Left lung (tissue), 10 donors: Measurements from ENCODE around the gene SPATS2. TPM values are rescaled to one million over a fixed set of nuclear protein-coding genes. Genes with fewer than 3 reads are reported as not detected.

ENCODE experiments used
- ATAC-seq: fragments of 200-7000 bp; cut with Tn5 transposase; one replicate; pipeline ENCODE4 v1.9.1; 2020; ENCODE audit warnings: moderate library complexity
- DNase-seq, 4 donors: peaks; one replicate each; pipeline ENCODE4 v3.0.0-alpha.2; 2013 to 2020
- H3K27ac ChIP-seq, 2 donors: fragments of 200-600 bp; sonication (generic) in 1 of 2; one replicate each; pipeline versions ENCODE4 v1.5.0 to v1.8.0; 2020 to 2021
- H3K27me3 ChIP-seq, 2 donors: fragments of 200-600 bp; sonication (generic) in 1 of 2; one replicate each; pipeline versions ENCODE4 v1.5.0 to v1.8.0; 2020 to 2021
- H3K36me3 ChIP-seq, 2 donors: fragments of 200-600 bp; sonication (generic) in 1 of 2; one replicate each; pipeline versions ENCODE4 v1.5.0 to v1.8.0; 2020 to 2021
- H3K4me1 ChIP-seq, 2 donors: fragments of 200-600 bp; one replicate each; pipeline ENCODE4 v1.8.0; 2021
- H3K4me3 ChIP-seq, 2 donors: fragments of 200-600 bp; sonication (generic) in 1 of 2; one replicate each; pipeline versions ENCODE4 v1.5.0 to v1.8.0; 2020 to 2021; ENCODE audit warnings: mild to moderate bottlenecking in 1 of 2
- H3K9me3 ChIP-seq, 2 donors: fragments of 200-600 bp; sonication (generic) in 1 of 2; one replicate each; pipeline versions ENCODE4 v1.5.0 to v1.8.0; 2020 to 2021
- intact Hi-C, 2 donors: fragments of 100-400 bp; cut with DNase I; formaldehyde crosslinking; loops; one replicate each; pipeline versions ENCODE4 v1.11.2 to v1.14.2; 2022
- polyA plus RNA-seq, 6 donors: library from polyadenylated mRNA; unstranded; fragments of 120-200 nt; gene quantifications; one replicate each; pipeline ENCODE4 v1.2.1, GENCODE V29; 2013; ENCODE audit not compliant: insufficient read length in 6 of 6
- total RNA-seq, 2 donors: library from RNA; stranded (reverse); fragmentation: NEBNext Ultra II Directional; extraction: Animal tissue kit (Norgen Biotek cat#: 25700); gene quantifications; one replicate each; pipeline ENCODE4 v1.2.1, GENCODE V29; 2021
- TF ChIP-seq, protein P1 (sequence below), 2 donors: fragments of 200-600 bp; sonication (generic) in 1 of 2; IDR thresholded peaks; one replicate each; pipeline versions ENCODE4 v1.5.0 to v1.8.0; 2021; ENCODE audit warnings: antibody characterized with exemption in 2 of 2
- donor health status: DM: no; HTN: yes; CAD: no.
- donor health status: DM: no; HTN: no; CAD: no.

Gene SPATS2
- total and polyA plus RNA-seq, 8 donors: 14.6 to 77.0 (median 67.7) TPM

DNA sequence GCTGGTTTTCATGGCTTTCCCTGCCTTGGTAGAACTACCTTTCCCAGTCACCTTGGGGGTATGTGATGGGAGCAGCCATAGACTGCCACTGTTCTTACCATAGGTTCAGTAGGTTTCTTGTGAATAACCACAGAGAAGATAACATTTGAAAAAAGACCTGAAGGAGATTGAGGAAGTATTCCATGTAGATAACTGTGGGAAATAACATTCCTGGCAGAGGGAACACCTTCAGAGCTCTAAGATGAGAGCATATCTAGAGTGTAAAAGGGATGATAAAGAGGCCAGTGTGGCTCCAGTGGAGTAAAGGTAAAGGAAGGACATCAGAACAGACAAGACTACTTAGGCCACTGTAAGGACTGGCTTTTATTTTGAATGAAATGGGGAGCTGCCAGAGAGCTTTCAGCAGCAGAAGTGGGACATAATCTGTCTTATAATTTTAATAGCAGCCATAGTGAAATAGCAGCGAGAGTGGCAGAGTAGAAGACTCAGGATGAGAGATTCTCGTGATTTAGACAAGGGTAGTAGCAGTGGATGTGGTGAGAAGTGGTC is 88.9 kb downstream of the SPATS2 start:
- ATAC-seq (no peak), DNase-seq (no peak)
- H3K4me1 ChIP-seq: no peaks in the 10 kb centered on the region
- TF ChIP-seq, protein P1, sequence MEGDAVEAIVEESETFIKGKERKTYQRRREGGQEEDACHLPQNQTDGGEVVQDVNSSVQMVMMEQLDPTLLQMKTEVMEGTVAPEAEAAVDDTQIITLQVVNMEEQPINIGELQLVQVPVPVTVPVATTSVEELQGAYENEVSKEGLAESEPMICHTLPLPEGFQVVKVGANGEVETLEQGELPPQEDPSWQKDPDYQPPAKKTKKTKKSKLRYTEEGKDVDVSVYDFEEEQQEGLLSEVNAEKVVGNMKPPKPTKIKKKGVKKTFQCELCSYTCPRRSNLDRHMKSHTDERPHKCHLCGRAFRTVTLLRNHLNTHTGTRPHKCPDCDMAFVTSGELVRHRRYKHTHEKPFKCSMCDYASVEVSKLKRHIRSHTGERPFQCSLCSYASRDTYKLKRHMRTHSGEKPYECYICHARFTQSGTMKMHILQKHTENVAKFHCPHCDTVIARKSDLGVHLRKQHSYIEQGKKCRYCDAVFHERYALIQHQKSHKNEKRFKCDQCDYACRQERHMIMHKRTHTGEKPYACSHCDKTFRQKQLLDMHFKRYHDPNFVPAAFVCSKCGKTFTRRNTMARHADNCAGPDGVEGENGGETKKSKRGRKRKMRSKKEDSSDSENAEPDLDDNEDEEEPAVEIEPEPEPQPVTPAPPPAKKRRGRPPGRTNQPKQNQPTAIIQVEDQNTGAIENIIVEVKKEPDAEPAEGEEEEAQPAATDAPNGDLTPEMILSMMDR (IDR thresholded peaks at IDR 0.05): no peak
- no peak overlapping the region for H3K4me3 ChIP-seq
- intact Hi-C loops: no loop called here
- no peaks in the 10 kb centered on the region for H3K9me3 ChIP-seq
- no peaks in the 10 kb centered on the region for H3K36me3 ChIP-seq
- H3K27me3 ChIP-seq: no peaks in the 10 kb centered on the region
- no peak overlapping the region for H3K27ac ChIP-seq

DNA sequence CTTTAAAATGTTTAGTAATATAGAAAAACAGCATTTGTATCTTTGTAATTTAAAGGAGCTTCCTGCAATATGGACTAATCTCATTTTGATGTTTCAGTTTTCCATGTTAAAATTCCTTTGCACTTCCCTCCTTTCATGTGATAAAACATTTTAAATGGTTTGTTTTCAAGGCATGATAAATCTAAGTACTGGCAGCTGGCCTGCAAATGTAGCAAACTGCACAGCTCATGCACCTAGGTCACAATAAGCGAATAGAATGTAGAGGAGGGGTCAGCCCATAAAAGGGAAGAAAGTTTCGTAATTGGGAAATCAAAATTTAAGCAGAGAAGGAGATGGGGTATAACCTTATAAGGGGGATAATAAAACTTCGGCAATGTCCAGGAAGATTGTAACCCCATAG is 91.6 kb downstream of the SPATS2 start:
- DNase-seq: no peak
- no peaks in the 10 kb centered on the region for H3K27me3 ChIP-seq
- no peak overlapping the region for H3K27ac ChIP-seq
- TF ChIP-seq, protein P1 (IDR thresholded peaks at IDR 0.05): no peak
- H3K36me3 ChIP-seq: no peaks in the 10 kb centered on the region
- no peak overlapping the region for H3K4me3 ChIP-seq
- H3K4me1 ChIP-seq: no peaks in the 10 kb centered on the region
- H3K9me3 ChIP-seq: no peaks in the 10 kb centered on the region
- no peak for ATAC-seq
- intact Hi-C loops: no loop called here

DNA sequence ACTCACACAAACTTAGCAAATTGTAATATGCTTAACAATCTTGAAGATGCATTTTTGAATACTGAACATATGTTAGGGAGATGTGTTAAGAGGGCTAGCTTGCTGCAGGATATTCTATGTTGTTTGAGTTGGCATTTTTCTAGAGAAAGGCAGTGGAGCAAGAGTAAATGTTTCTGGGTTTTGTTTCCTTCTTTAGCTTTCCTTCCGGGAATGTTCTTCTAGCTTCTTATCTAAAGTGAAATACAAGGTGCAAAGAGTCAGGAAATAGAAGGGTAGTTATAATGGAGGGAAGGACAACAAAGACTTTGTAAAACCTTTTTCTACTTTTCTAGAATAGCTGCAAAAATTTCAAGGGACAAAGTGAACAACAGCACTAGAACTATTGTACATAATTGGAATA is 94.0 kb downstream of the SPATS2 start:
- no peaks in the 10 kb centered on the region for H3K4me1 ChIP-seq
- ATAC-seq (peak; percentile 24), DNase-seq (no peak)
- H3K9me3 ChIP-seq: no peaks in the 10 kb centered on the region
- H3K27me3 ChIP-seq: no peaks in the 10 kb centered on the region
- H3K4me3 ChIP-seq: no peak overlapping the region
- H3K27ac ChIP-seq: no peak overlapping the region
- TF ChIP-seq, protein P1 (IDR thresholded peaks at IDR 0.05): no peak
- no peaks in the 10 kb centered on the region for H3K36me3 ChIP-seq
- intact Hi-C loops: no loop called here

DNA sequence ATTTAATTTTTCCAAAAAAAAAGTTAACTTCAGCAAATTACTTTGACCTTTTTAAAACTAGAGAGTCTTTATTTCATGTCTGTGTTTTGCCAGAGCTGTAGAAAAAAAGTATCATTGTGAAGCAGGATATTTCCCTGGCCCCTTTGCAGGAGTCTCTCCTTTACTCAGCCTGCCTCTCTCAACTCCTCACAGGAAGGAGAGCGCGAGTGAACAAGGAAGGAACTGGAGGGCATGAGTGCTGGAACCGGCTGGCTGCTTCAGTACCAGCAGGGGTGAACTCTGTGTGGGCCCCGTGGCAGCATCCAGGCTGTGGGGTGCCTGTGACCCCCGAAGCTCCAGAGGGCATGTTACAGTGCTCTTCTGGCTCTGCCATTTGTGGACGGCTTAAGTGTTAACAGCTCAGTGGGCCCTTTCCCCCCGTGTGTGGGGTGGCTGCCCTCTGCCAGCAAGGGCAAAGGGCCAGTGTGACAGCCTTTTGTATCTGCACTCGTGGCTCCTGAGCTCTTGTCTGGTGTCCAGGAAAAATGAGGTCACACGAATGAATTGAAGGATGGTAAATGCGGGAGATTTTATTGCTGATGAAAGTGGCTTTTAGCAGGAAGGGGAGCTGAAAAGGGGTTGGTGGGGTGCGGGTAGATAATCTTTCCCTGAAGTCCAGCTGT is 95.0 kb downstream of the SPATS2 start:
- Histone ChIP-seq H3K27ac (no peak overlapping the region), H3K9me3 (no peaks in the 10 kb centered on the region), H3K4me1 (no peaks in the 10 kb centered on the region), H3K36me3 (no peaks in the 10 kb centered on the region), H3K4me3 (no peak overlapping the region), H3K27me3 (no peaks in the 10 kb centered on the region)
- ATAC-seq (peak; percentile 76), DNase-seq (no peak)
- intact Hi-C loops: no loop called here
- TF ChIP-seq, protein P1 (IDR thresholded peaks at IDR 0.05): no peak

DNA sequence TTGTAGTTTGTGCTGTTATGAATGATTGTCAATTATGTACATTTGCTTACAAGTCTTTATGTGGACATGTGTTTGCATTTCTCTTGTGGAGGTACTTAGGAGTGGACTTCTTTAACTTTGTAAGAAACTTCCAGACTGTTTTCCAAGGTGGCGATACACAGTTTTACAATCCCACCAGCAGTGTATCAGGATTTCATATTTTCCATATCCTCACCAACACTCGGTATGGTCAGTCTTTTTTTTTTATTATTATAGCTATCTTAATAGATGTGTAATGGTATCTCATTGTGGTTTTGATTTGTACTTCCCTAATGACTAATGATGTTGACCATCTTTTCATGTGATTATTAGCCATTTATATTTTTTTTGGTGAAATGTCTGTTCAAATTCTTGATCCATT is 97.9 kb downstream of the SPATS2 start:
- Histone ChIP-seq H3K4me1 (no peaks in the 10 kb centered on the region), H3K9me3 (no peaks in the 10 kb centered on the region), H3K27me3 (no peaks in the 10 kb centered on the region), H3K27ac (no peak overlapping the region), H3K36me3 (no peaks in the 10 kb centered on the region), H3K4me3 (no peak overlapping the region)
- DNase-seq (no peak), ATAC-seq (no peak)
- intact Hi-C loops: no loop called here
- TF ChIP-seq, protein P1 (IDR thresholded peaks at IDR 0.05): no peak
